A673 (cell line): ENCODE measurements around the gene SYNJ2. TPM values are rescaled to one million over a fixed set of nuclear protein-coding genes. Genes with fewer than 3 reads are reported as not detected.

ENCODE experiments used
- BruUV-seq: library from RNA; stranded (reverse); fragments of 400-500 nt; replicated peaks from 2 replicates; lab custom pipeline; 2021; lab: Mats Ljungman, UMichigan
- CTCF ChIA-PET: fragments of 300-600 bp; sonication (Branson Sonifier 250); formaldehyde crosslinking; loops from one replicate; lab custom pipeline; 2022; ENCODE audit warnings: antibody characterized with exemption; lab: Charles Lee
- POLR2A ChIA-PET: fragments of 300-600 bp; sonication (Branson Sonifier 250); formaldehyde crosslinking; loops from one replicate; lab custom pipeline; 2022; ENCODE audit warnings: antibody characterized with exemption; ENCODE audit not compliant: low non-redundant PET; lab: Charles Lee
- DNase-seq: peaks from one replicate; pipeline ENCODE4 v3.0.0-alpha.2; 2015; ENCODE audit warnings: low spot score
- H3K27ac ChIP-seq: fragments of 200-600 bp; sonication (generic); 2 replicates; pipeline ENCODE4 v1.5.1; 2016; ENCODE audit warnings: mixed run types, low read depth, mild to moderate bottlenecking, mixed read lengths, antibody characterized with exemption, low read length; ENCODE audit not compliant: poor library complexity, severe bottlenecking
- H3K27me3 ChIP-seq: fragments of 200-600 bp; sonication (generic); replicated peaks from 2 replicates; pipeline ENCODE4 v1.6.1; 2017; ENCODE audit warnings: mixed run types, low read depth, mild to moderate bottlenecking, mixed read lengths, antibody characterized with exemption, low read length; ENCODE audit not compliant: insufficient read depth, poor library complexity
- H3K36me3 ChIP-seq: fragments of 200-600 bp; sonication (generic); 2 replicates; pipeline ENCODE4 v1.6.1; 2016; ENCODE audit warnings: mixed run types, mild to moderate bottlenecking, mixed read lengths, antibody characterized with exemption, low read length; ENCODE audit not compliant: insufficient read depth, poor library complexity, severe bottlenecking
- H3K4me1 ChIP-seq: fragments of 200-600 bp; sonication (generic); 2 replicates; pipeline ENCODE4 v1.6.1; 2017; ENCODE audit warnings: mixed run types, mild to moderate bottlenecking, mixed read lengths, antibody characterized with exemption, low read length; ENCODE audit not compliant: insufficient read depth, poor library complexity, severe bottlenecking
- H3K4me3 ChIP-seq: fragments of 200-600 bp; sonication (generic); 2 replicates; pipeline ENCODE4 v1.5.1; 2016; ENCODE audit warnings: low read depth, mixed run types, mild to moderate bottlenecking, mixed read lengths, low read length; ENCODE audit not compliant: poor library complexity, severe bottlenecking
- H3K9me3 ChIP-seq: fragments of 200-600 bp; sonication (generic); 2 replicates; pipeline ENCODE4 v1.6.1; 2016; ENCODE audit warnings: mixed run types, low read depth, mild to moderate bottlenecking, mixed read lengths, antibody characterized with exemption, low read length; ENCODE audit not compliant: poor library complexity, severe bottlenecking
- CTCF ChIP-seq: fragments of 300-800, 200-600 bp; sonication (generic); conservative IDR thresholded peaks from 2 replicates; pipeline ENCODE4 v1.5.1; 2017; ENCODE audit warnings: low read depth, mild to moderate bottlenecking, antibody characterized with exemption, low read length, moderate library complexity, mixed read lengths
- EZH2 ChIP-seq: fragments of 200-600 bp; sonication (generic); IDR thresholded peaks from 2 replicates; pipeline ENCODE4 v1.6.1; 2017; ENCODE audit warnings: borderline replicate concordance, low read depth, mild to moderate bottlenecking, mixed read lengths, antibody characterized with exemption, low read length; ENCODE audit not compliant: poor library complexity, severe bottlenecking
- intact Hi-C: fragments of 100-400 bp; cut with micrococcal nuclease; formaldehyde crosslinking; loops from one replicate; pipeline ENCODE4 v1.10.0; 2022; ENCODE audit not compliant: unreplicated experiment
- total RNA-seq: library from RNA; stranded (reverse); gene quantifications from 2 replicates; pipeline ENCODE4 v1.2.3, GENCODE V29; 2021

SYNJ2 gene
- total RNA-seq, 1 experiment from 2014 or later, result 37.0 TPM

GRCh38 chr6:158023597-158023939, 41.9 kb downstream of the SYNJ2 start:
- no TSS peak for BruUV-seq
- no peak for DNase-seq
- POLR2A ChIA-PET, result no interaction called here
- intact Hi-C loops, result no loop called here
- H3K9me3 ChIP-seq, result no peaks in the 10 kb centered on the region
- no peak overlapping the region for H3K27ac ChIP-seq
- peaks cover 8% of the 10 kb centered on the region for H3K36me3 ChIP-seq
- TF ChIP-seq CTCF (no peak), EZH2 (no peak)
- peaks cover 45% of the 10 kb centered on the region for H3K4me1 ChIP-seq
- no peak overlapping the region for H3K4me3 ChIP-seq
- H3K27me3 ChIP-seq, result no peaks in the 10 kb centered on the region
- CTCF ChIA-PET, result no interaction called here

- H3K4me3 ChIP-seq, result no peak overlapping the region
- no peak for DNase-seq
- H3K4me1 ChIP-seq, result peaks cover 33% of the 10 kb centered on the region
- ChIA-PET POLR2A (no interaction called here), CTCF (no interaction called here)
- H3K9me3 ChIP-seq, result no peaks in the 10 kb centered on the region
- no peak overlapping the region for H3K27ac ChIP-seq
- no peaks in the 10 kb centered on the region for H3K27me3 ChIP-seq
- no peak for TF ChIP-seq EZH2
- no peak for TF ChIP-seq CTCF
- H3K36me3 ChIP-seq, result peaks cover 8% of the 10 kb centered on the region
- BruUV-seq, result no TSS peak
- intact Hi-C loops, result loop anchor here (5.0 kb wide), 1 partner anchor 42 kb away; the partner anchor contains the start of gene SYNJ2
These were observed 43.1 kb downstream of the SYNJ2 start for GRCh38 chr6:158024566-158025297.

DNA sequence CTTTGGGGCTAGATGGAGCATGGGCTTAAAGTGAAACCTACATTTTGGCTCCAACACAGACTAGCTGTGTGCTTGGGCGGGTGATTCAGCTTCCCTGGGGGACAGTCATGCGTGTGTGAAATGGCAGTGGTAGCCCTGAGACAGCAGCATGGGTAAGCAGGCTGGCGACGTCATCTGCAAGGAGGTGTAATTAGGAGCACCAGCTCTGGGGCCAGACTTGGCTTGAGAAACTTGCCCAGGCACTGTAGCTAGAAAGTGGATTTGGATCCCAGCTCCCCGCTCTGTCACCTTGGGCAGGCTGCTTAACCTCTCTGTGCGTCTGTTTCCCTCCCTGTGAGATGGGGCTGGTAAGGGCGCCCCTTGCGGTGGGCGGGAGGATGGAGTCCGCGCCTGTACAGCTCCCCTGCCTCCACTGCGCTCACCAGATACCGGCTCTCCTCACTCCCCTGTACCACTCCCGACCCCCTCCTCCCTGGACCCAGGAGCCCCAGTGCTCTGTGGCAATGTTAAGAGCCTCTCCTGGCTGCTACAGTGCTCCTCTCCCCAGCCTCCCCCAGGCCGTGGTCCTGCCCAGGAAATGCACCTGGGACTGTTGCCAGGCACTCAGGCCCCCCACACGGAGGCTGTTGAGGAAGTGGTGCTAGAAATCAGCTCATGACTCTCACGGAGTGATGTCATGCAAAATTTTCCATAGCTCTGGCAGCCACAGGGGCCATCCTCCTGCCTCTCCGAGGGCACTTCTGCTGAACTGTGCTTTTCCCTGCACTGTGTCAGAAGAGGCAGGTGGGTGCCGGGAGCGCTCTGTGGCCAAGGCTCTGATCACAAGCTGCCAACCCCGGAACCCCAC, 44.6 kb downstream of the SYNJ2 start:
- no TSS peak for BruUV-seq
- H3K4me1 ChIP-seq, result peaks cover 36% of the 10 kb centered on the region
- peak overlapping the region; percentile 72 for H3K27ac ChIP-seq
- peaks cover 5% of the 10 kb centered on the region for H3K36me3 ChIP-seq
- CTCF ChIA-PET, result interaction anchor here (0.5 to 1.6 kb wide), 7 partner anchors 9 to 255 kb away, joined by 3 to 14 read pairs (median 4); partner anchors contain the start of gene SYNJ2
- no peak for TF ChIP-seq EZH2
- peak; percentile 88 for TF ChIP-seq CTCF
- intact Hi-C loops, result loop anchor here (5.0 kb wide), 1 partner anchor 44 kb away; the partner anchor contains the start of gene SYNJ2
- peak; percentile 96 for DNase-seq
- no peaks in the 10 kb centered on the region for H3K9me3 ChIP-seq
- no peaks in the 10 kb centered on the region for H3K27me3 ChIP-seq
- POLR2A ChIA-PET, result interaction anchor here (0.6 to 0.7 kb wide), 2 partner anchors 53 to 1316 kb away, joined by 3 read pairs; no protein-coding TSS in a partner anchor
- H3K4me3 ChIP-seq, result peak overlapping the region; percentile 22
